ENCODE results near the gene TSFM. TPM values are rescaled to one million over a fixed set of nuclear protein-coding genes. Genes with fewer than 3 reads are reported as not detected.

The TSFM gene
- total RNA-seq, 1 donor from 2014 or later = 24.3 TPM

DNA sequence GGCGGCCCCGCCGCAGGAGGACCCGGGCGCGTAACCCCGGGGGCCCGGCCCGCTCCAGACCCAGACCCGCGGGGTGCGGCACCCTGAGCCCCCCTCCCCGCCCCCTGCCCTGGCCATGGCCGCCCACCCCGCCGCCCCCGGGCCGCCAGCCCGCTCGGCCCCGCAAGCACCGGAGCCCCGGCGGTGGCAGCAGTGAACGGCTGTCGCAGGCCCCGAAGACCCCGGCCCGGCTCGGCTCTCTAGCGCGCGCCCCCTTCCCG is 27.5 kb upstream of the TSFM start:
- Histone ChIP-seq H3K27me3 (no peaks in the 10 kb centered on the region), H3K36me3 (peaks cover 20% of the 10 kb centered on the region), H3K27ac (peak overlapping the region; percentile 70), H3K9me3 (no peaks in the 10 kb centered on the region), H3K4me3 (peak overlapping the region; percentile 66), H3K4me1 (peaks cover 38% of the 10 kb centered on the region)
- no peak for DNase-seq
- no peak for ATAC-seq
- intact Hi-C loops (cut with DNase I) = no loop called here
- TF ChIP-seq CTCF (IDR thresholded peaks at IDR 0.05) = no peak

DNA sequence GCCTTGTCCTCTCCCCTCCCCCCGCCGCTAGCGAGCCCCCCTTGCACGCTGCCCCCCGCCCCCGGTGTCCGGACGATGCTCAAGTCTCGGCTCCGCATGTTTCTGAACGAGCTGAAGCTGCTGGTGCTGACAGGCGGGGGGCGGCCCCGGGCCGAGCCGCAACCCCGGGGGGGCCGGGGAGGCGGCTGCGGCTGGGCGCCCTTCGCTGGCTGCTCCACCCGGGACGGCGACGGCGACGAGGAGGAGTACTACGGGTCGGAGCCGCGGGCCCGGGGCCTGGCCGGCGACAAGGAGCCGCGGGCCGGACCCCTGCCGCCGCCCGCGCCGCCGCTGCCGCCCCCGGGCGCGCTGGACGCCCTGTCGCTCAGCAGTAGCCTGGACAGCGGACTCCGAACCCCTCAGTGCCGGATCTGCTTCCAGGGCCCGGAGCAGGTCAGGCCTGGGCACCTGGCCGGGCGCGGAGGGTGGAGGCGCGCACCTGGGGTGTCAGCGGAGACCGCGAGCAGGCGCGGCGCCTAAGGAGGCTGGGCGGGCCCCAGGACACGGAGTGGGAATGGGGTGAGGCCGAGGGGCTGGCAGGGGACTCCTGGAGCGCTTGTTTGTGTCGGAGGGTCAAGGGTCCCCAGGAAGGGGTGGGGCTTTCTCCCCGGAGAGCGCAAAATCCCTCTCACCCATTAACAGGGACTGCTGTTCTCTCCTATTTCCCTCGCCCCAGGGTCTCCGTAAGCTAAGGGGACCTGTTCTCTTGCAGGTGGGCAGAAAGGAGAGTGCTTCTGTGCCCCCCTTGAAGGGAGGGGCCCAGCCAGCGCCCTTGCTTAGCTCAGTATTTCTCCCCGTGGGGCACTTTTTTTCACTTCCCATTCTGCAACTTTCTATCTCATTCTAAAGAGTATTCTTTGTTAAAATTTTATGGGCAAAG is 26.9 kb upstream of the TSFM start:
- no peak for TF ChIP-seq CTCF (IDR thresholded peaks at IDR 0.05)
- intact Hi-C loops (cut with DNase I) = no loop called here
- DNase-seq = peak; percentile 81
- H3K27me3 ChIP-seq = no peaks in the 10 kb centered on the region
- peak overlapping the region; percentile 66 for H3K4me3 ChIP-seq
- peak overlapping the region; percentile 70 for H3K27ac ChIP-seq
- no peaks in the 10 kb centered on the region for H3K9me3 ChIP-seq
- H3K36me3 ChIP-seq = peaks cover 14% of the 10 kb centered on the region
- H3K4me1 ChIP-seq = peaks cover 38% of the 10 kb centered on the region
- peak; percentile 1 for ATAC-seq

- H3K27me3 ChIP-seq = no peaks in the 10 kb centered on the region
- no peak overlapping the region for H3K27ac ChIP-seq
- no peaks in the 10 kb centered on the region for H3K9me3 ChIP-seq
- H3K4me3 ChIP-seq = peak overlapping the region; percentile 66
- DNase-seq (peak; percentile 82), ATAC-seq (peak; percentile 20)
- H3K36me3 ChIP-seq = peaks cover 14% of the 10 kb centered on the region
- H3K4me1 ChIP-seq = peaks cover 28% of the 10 kb centered on the region
- intact Hi-C loops (cut with DNase I) = no loop called here
- peak; percentile 67 for TF ChIP-seq CTCF (IDR thresholded peaks at IDR 0.05)
Measured at GRCh38 chr12:57756406-57757341, 25.9 kb upstream of the TSFM start.

DNA sequence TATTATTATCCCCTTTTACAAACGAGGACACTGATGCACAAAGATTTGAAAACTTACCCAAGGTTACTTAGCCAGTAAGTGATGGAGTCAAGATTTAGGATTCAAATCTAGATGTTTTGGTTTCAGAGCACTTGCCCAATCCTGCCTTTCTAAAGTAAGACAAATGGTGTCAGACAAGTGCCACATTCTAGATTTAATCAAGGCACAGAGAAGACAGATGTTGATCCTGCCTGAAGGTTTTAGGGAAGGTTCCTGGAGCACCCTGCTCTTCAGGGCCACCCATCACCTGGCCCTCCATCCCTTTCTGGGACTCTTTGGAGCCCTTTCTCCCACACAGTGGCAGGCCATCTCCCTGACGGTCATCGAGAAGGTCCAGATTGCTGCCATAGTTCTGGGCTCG is 24.8 kb upstream of the TSFM start:
- ATAC-seq (no peak), DNase-seq (no peak)
- H3K4me3 ChIP-seq = no peak overlapping the region
- peaks cover 25% of the 10 kb centered on the region for H3K4me1 ChIP-seq
- H3K9me3 ChIP-seq = no peaks in the 10 kb centered on the region
- no peak for TF ChIP-seq CTCF (IDR thresholded peaks at IDR 0.05)
- peaks cover 14% of the 10 kb centered on the region for H3K36me3 ChIP-seq
- intact Hi-C loops (cut with DNase I) = no loop called here
- H3K27ac ChIP-seq = no peak overlapping the region
- peaks cover 6% of the 10 kb centered on the region for H3K27me3 ChIP-seq

DNA sequence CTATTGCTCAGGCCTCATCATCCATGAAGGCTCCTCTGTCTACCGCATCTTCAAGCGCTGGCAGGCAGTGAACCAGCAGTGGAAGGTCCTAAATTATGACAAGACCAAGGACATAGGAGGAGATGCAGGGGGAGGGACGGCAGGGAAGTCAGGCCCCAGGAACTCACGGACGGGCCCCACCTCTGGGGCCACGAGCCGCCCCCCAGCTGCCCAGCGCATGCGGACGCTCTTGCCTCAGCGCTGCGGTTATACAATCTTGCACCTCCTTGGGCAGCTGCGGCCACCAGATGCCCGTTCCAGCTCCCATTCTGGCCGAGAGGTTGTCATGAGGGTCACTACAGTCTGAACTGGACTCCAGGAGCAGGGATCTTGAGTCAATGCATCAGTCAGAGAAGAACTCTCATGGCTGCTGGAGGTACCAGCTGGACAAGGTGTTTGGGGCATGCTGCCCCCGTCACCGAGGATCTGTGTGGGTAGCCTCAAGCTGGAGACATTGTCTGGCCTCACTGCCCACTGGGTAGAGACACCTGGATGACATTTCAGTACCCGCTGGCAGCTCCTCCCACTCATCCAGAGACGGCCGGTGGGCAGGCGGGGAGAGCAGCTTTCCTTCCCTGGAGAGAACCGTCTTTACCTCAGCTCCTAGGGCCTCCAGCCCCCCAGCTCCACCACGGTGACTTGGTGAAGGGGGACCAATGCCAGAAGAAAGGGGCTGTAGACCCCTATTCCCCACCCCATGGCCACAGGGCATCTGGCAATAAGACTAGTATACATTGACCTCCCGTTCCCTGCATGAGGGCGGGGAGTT is 23.8 kb upstream of the TSFM start:
- Histone ChIP-seq H3K36me3 (peaks cover 14% of the 10 kb centered on the region), H3K4me1 (peaks cover 17% of the 10 kb centered on the region), H3K9me3 (no peaks in the 10 kb centered on the region), H3K4me3 (no peak overlapping the region), H3K27me3 (peaks cover 16% of the 10 kb centered on the region), H3K27ac (no peak overlapping the region)
- intact Hi-C loops (cut with DNase I) = no loop called here
- no peak for TF ChIP-seq CTCF (IDR thresholded peaks at IDR 0.05)
- ATAC-seq = no peak
- no peak for DNase-seq
